ENCODE measurements around the gene CHAF1A.

DNA sequence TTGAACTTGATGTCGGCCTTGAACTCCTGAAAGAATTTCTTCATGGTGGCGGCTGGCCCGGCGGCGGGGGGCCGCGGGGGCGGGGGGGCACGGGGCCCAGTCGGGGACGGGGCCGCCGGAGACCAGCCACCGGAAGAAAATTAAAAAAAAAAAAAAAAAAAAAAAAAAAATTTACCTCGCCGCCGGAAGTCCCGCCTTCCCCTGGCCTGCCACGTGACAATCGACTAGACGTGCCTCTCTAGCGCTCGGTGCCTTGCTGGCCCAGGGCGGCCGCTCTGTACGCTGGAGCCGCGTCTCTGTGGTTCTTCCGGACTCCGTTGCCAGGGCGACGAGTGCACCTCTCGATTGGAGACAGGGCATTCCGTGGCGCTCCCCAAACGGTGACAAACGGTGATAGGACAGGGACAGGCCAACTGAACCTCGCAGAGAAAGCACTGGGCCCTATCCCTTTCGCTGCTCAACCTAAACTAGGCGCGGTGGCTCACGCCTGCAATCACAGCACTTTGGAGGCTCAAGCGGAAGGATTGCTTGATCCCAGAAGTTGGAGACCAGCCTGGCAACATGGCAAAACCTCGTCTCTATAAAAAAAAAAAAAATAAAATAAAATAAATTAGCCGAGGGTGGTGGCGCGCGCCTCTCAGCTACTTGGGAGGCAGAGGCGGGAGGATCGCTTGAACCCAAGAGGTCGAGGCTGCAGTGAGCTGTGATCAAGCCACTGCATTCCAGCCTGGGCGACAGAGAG is 55.4 kb downstream of the CHAF1A start, which contains the start of gene UBXN6:
- TF ChIP-seq POLR2A (IDR thresholded peaks at IDR 0.05; ENCODE audit: low read depth, low read length): peak; percentile 58
- TF ChIP-seq TAF1 (IDR thresholded peaks at IDR 0.05; ENCODE audit: low read depth, low read length): no peak
- TF ChIP-seq POLR2AphosphoS5 (IDR thresholded peaks at IDR 0.05; ENCODE audit: low read depth, low read length): 0 out of 2 replicates have a peak, but pooled peaks have one; percentile 19
- TF ChIP-seq SPI1 (IDR thresholded peaks at IDR 0.05; ENCODE audit: low read depth, low read length): no peak
- TF ChIP-seq PAX5 (IDR thresholded peaks at IDR 0.05; ENCODE audit: insufficient read depth, low read length, severe bottlenecking): no peak

All from GM12891 (cell line).